Hematopoietic multipotent progenitor cell (in vitro differentiated cells): ENCODE results near the gene NAPG. TPM values are rescaled to one million over a fixed set of nuclear protein-coding genes. Genes with fewer than 3 reads are reported as not detected.
"Not testable (repeated sequence)": the region's sequence is repeated elsewhere in the genome, so short reads cannot be mapped to it uniquely, and the experiment has no call there.

Source experiments
- DNase-seq, 3 donors: peaks; one replicate each; pipeline ENCODE4 v3.0.0-alpha.2; 2011 to 2015; ENCODE audit warnings: low read depth in 2 of 3, low spot score in 2 of 3
- total RNA-seq: library from RNA; depleted of rRNA; stranded (reverse); fragments of >200 nt; gene quantifications from one replicate; pipeline ENCODE4 v1.2.3, GENCODE V29; 2012

The NAPG gene
- total RNA-seq, result 13.2 TPM

DNA sequence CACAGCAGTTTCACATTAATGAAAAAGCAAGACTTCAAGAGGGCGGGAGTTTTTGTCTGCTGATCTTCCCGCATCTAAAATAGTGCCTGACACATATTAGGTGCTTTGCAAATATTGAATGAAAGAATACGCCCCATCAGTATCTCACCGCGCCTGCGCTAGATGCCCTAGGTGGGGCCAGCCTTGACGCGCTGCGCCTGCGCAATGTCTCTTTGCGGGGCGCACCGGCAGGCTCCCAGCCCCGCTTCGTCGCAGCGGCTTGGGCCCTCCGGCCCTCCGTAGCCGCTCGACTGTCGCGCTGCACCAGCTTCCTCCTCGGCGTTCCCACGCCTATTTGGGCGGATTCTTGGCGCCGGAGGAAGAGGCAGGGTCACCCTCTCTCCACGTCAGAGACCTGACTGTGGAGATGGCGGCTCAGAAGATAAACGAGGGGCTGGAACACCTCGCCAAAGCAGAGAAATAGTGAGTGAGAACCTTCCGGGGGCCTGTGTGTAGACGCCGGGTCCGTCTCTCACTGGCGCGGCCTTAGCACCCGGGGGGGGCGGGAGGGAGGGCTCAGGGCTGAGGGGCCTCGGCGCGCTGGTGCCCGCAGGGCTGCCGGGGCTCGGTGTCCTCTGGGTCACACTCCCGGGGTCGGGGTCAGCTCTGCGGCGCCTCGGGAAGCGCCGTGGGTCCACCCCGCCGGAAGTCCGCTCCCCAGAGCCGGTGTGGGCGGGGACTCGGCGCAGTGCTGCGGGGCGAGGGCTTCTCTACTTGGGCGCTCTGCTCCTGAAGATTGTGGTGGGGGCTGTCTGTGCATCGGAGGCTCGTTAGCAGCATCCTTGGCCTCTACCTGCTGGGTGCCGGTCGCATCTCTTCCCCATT, at the start of gene NAPG:
Gene NAPG (plus strand): TSS at position 331 of the 864 bp plus-strand sequence. CDS start 76 bp downstream, at position 407.
- DNase-seq, result peak; percentile 86 to 96 (median 93)

DNA sequence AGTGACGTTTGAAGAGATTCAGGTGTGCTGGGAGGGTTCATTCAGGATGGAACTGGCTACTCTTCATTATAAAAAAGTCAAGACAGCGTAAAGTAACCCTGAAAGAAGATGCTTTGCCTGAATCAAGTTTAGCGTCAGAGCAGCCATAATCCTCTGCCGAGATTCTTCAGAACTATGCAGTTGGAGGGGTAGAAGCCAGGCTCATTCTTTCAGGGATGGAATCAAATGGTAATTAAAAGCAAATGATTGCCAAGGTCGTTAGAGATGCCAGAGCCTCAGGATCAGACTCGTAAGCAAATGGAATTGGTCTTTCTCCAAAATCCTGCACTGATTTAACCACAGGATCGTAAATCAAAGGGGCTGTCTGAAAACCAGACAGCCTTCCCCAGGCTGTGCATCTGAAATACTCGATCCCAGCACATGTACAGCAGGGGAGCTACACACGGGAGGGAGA, 49.5 kb upstream of the NAPG start:
- DNase-seq, result no peak

DNA sequence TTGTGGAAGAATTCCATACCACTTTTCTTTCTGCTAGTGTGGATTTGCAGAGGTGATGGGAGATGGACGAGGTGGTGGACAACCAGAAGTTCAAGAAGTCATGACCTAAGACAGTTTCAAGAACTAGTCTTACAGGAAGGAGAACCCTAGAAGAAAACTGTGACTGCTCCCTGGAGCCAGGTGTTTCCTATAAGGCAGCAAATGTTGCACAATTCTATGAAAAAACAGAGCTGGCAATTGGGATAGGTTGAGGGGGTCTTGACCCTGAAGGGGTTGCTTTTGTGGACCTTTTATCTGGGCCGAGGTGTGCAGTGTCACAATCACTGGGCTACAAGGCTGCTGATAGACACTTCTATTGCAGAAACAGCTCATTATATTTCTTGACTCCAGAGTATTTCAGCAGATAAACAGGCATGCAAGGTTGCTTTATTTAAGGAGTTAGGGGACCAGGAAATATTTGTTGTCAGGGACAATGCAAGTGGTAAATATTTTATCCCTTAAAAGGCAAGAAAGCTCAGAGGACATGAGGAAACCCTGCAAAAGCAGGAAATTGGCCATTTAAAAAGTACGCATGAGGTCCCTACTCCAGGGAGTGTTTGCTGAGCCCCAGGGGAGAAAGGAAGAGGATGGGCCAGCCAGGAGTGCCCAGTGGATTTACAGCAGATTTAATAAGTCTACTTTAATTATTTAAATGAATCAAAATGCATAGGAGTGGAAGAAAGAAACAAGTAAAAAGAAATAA, 48.5 kb upstream of the NAPG start:
- DNase-seq, result no peak

DNA sequence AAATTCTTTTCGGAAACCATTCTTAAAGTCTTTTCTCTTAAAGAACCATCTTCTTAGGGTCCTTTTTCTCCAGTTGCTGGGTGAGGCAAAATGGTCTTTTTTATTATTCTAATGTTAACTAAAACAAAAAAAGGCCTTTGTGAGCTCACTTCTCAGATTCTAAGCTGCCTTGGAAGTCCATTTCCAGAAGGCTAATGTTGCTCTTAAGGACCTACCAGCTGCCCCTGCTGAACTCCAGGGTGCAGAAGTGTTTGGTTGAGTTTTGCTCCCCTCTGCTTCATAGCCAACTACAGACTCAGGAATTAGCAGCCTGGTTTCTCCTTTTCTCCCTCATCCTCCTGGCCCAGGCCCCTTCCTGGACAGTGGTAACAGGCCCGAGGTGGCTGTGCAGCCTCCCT, 48.0 kb upstream of the NAPG start:
- no peak for DNase-seq

DNA sequence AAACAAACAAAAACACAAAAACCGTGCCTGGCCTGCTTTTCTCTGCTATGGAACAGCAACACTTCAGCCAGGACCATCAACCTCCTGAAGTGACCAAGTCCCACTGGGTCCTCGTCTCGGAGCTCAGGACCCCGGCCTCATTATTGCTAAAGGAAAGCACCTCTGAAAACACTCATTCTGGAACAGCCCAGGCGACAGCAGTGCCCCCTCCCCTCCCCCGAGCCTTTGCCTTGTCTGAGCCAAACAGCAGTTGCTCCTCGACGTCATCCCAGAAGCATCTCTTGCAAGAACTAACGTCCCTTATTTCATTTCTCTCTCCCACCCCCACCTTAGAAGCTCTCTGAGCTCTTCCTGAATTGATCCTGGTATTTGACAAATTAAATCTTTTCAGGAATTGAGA, 44.0 kb upstream of the NAPG start:
- DNase-seq, result no peak

DNA sequence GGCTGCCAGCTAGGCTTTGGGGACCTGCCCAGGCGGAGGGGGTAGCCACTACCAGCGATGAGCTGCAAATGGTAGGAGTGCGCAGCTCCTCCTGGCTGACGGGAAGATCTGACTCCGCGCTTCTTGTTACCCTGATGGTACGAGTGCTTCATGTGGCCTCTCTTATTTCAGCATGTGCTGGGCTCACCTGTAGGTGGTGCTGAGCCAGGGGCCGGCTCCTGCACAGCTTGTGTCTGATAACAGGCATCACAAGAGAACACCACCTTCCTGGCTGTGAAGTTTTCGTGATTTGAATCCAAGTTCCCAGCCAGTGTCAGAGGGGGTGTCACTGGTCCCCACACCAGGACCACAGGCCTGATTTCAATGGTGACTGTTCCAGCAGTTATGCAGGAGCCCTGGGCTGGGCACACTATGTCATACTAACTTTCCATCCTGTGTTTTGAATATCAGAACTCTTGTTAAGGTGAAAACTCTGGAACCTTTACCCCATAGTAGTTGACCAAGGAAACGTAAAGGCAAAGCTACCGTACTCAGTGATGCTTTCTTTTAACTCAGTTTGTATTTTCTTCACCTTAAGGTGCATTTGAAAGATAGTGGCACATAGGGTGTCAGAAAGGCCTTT, 43.4 kb upstream of the NAPG start:
- DNase-seq, result no peak

DNA sequence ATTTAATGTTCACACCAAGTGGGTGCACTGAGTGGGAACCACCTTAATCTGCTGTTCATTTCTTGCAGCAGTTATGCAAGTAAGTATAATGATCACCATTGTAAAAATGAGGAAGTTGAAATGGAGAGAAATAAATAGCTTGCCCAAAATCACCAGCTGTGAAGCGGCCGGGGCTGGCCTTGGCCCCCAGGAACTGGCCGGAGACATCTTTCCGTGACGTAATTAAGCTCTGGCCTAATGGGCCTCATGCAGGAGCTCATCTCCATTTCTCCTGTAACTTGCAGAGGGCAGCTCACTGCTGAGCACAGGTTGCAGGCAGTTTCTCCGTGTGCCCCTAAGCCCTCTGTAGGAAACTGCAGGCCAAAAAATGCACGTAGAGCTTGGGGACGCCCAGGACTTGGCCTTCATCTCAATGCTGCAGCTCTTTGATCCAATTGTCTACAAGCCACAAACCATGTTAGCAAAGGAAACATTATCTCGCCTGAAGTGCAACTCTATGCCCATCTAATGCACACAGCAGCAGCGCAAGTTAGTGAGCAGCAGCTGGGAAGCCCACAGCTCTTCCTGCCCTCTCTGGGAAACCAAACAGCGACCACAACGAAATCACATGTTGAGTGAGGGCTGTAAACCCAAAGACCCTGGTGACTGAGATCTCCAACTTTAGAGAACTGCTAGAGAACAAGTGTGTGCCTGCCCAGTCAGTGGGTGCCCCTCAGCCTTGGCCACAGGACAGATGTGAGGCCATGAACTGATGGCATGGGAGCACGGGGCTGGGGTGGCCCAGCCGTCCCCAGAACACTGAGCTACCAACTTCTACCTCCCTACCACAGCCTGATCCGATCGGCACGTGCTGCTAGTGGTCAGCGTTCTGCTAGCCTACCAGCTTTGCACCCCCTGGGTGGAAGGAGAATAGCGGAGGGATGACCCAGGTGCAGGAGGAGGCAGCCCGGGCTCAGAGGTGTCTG, 42.6 kb upstream of the NAPG start:
- peak in 2 of 3 donors; percentile 28 to 74 for DNase-seq

DNA sequence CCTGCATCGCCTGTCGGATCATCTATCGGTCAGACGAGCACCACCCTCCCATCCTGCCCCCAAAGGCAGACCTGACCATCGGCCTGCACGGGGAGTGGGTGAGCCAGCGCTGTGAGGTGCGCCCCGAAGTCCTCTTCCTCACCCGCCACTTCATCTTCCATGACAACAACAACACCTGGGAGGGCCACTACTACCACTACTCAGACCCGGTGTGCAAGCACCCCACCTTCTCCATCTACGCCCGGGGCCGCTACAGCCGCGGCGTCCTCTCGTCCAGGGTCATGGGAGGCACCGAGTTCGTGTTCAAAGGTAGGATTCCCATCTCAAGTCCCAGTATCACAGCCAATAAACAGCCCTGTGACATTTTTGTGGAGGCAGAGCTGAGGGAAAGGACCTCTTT, 40.4 kb upstream of the NAPG start:
- DNase-seq, result no peak

DNA sequence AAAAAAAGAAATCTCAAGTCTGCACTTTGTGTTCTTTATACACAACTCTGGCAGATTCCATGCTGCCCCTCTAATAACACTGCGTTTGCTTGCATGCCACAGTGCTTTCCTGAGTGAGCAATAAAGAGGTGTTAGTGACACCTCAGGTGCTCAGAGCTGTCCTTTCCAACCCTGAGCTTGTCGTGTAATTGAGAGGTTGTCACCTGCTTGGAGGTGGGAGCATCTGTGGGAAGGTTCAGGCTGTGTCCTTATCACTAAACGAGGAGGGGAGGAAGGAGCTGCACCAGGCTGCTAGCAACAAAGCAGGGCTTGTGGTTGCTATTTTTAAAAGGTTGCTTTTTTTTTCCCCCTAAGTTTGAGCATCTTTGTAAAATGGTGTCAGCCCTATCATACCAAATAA, 39.5 kb upstream of the NAPG start:
- DNase-seq, result no peak

DNA sequence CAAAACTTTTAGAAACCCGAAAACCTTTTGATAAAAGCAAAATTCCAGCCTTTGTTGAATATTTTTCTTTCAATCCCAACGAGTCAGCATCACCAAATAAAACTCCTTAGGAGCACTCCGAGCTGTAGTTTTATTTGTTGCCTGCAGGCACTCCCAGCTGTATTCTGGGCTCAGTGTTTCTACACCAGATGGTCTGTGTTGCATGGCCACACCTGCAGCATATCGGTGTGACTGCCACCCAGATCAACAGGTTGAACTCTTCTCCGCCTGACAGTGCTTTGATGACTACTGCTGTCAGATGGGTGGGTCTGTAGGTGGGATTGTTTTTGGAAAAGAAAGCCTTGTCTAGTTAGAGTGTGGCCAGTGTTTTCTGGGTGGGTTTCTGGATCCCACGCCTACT, 38.7 kb upstream of the NAPG start:
- DNase-seq, result no peak

DNA sequence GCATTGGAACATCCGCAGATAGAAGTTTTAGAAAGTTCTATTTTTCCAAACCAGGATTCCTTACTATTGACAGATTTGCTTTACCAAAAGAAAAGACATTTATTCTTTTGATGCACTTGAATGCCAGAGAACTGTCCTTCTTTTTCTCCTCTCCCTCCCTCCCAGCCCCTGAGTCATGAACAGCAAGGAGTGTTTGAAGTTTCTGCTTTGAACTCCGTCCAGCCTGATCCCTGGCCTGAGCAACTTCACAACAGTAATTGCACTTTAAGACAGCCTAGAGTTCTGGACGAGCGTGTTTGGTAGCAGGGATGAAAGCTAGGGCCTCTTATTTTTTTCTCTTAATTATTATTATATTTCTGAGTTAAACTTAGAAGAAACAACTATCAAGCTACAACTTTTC, 37.8 kb upstream of the NAPG start:
- no peak for DNase-seq

DNA sequence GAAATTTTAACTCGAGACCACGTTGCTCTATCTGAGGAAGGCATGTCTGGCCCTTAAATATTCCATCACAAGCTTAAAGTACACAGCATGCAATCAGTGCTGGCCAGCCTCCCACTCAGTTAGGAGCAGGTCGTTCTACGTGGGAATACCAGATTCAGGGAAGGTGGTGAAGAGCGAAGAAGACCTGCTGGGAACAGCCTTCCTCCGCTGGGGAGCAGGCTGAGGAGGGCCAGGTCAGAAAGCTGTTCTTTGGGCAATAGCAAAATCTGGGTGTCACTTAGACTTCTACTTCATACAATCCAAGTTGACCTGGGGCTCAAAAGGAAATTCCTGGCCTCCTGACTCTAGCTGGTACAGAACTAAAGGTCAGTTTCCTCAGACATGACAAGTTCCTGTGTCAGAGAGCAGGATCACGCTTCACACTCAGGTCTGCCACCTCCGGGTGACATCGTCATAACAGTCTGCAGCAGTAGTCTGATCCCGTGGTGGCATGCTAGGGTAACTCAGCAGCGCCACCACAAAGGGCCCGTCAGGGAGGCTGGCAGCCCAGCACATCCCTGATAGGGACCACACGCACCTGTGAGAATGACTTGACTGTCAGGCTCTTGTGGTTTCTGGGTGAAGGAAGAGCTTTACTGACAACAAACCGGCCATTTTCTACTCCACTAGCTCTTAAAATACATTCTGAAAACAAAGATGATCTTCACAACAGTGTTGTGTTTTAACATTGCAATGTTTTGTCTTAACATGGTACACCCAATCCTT, 35.2 kb upstream of the NAPG start:
- DNase-seq, result peak; percentile 7 to 50 (median 49)

DNA sequence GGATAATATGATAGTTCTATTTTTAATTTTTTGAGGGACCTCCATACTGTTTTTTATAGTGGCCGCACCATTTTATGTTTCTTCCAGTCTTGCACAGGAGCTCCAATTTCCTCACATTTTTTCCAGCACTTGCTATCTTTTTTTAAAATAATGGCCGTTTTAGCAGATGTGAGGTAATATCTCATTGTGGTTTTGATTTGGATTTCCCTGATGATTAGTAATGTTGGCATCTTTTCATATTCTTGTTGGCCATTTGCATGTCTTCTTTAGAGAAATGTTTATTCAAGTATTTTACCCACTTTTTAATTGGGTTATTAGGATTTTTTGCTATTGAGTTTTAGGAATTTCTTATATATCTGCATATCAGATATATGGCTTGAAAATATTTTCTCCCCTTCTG, 29.9 kb upstream of the NAPG start:
- DNase-seq, result no peak

DNA sequence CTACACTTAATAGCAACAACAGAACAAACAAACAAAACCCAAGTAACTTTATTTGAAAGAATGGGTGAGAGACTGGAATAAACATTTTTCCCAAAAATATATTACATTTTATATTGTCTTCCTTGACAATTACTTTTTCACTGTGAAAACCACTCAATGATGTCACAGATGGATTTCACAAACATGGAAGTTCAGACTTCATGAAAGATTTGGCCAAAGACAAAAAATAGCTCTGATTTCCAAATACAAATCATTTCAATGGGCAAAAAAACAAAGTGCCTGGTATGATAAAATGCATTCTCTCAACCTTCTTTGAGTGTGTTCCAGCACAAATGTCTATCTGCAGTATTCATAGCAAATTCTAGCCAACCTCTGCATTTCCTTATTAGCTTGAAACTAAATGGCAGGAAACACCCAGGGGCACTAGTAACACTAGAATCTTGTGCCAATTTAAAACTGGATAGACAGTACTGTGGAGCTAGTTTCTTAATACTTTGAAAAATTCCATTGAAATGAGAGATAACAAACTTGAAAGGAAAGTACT, 28.5 kb upstream of the NAPG start:
- DNase-seq, result no peak

DNA sequence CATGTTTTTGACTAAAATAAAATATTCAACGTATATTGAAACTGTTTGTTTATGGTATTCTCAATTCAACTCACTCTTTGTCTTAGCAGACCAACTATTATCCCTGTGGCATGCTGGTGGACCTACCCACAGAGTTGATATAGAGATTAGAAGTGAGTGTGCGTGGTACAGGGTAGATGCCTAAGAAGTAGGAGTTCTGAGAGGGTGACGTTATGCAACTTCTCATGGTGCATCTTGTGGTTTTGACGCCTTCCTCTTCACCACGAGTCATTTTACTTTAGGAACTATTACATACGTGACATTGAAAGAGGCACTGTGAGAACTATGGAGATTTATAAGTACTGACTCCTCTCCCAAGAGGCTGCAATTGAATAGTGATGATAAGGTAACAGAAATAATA, 26.6 kb upstream of the NAPG start:
- peak in 1 of 3 donors; percentile 27 for DNase-seq

DNA sequence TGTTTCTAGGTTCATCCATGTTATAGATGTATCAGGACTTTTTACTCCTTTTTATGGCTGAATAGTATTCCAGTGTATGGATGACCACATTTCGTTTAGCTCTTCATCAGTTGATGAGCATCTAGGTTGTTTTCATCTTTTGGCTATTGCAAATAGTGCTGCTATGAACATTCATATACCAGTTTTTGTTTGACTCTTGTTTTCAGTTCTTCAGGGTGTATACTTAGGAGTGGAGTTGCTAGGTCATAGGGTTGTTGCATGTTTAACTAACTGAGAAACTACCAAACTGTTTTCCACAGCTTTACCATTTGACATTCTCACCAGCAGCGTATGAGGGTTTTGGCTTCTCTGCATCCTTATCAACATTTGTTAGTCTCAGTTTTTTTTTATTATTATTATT, 25.8 kb upstream of the NAPG start:
- DNase-seq, result no peak

DNA sequence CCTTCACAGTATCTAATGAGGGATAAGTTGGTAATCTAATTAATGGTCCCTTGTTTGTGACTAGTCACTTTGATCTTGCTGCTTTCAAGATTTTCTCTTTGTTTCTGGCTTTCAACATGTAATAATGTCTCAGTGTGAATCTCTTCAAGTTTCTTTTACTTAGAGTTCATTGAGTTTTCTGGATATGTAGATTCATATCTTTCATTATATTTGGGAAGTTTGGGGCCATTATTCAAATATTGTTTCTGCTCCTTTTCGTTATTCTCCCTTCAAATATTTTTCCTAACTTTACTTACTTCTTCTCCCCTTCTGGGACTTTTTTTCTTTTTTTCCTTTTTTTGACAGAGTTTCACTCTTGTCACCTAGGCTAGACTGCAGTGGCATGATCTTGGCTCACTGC, 21.1 kb upstream of the NAPG start:
- DNase-seq, result no peak

DNA sequence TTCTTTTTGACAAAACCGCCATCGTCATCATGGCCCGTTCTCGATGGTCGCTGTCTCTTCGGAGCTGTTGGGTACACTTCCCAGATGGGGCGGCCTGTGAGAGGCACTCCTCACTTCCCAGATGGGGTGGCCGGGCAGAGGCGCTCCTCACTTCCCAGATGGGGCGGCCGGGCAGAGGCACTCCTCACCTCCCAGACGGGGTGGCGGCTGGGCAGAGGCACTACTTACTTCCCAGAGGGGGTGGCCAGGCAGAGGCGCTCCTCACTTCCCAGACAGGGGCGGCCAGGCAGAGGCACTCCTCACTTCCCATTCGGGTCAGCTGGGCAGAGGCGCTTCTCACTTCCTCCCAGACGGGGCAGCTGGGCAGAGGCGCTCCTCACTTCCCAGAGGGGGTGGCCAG, 19.9 kb upstream of the NAPG start:
- not testable (repeated sequence) for DNase-seq

DNA sequence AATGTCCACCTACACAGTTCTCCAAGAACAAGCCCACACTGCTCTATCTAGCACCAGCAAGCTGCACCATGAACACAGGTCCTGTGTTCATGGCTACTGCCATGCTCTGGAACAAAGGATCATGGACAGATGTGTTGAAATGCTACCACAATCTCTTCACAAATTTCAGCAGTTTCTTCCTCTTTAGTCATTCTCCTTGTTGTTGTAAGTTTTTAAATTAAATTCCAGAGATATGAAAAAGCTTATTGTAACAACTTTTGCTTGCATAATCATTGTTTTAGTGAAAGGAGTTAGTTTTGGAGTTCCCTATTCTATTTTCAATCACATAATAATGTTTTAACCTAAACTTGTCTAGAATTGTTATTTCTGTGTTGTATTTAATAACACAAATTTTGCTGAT, 17.2 kb upstream of the NAPG start:
- DNase-seq, result no peak
